ENCODE data around the gene TMEM108.

- TF ChIP-seq CTCF (optimal IDR thresholded peaks at IDR 0.05 in 1 of 3, IDR thresholded peaks at IDR 0.05 in 1 of 3, conservative IDR thresholded peaks at IDR 0.05 in 1 of 3; ENCODE audit: extremely low read depth in 1 of 3, insufficient read depth in 2 of 3, low read length in 3 of 3), result no peak
- no peak for TF ChIP-seq EZH2 (IDR thresholded peaks at IDR 0.05; ENCODE audit: low read length)
These were observed 86.3 kb downstream of the TMEM108 start for GRCh38 chr3:133124511-133124910.

All from keratinocyte (primary cell).